CD4-positive, alpha-beta T cell treated with Interleukin-4 for 1 hour (primary cell): Measurements from ENCODE around the gene DMAP1.

ENCODE experiments used
- DNase-seq, 2 donors: peaks; one replicate each; pipeline ENCODE4 v3.0.0-alpha.2; 2020 to 2022

DMAP1 gene

GRCh38 chr1:44256762-44257554 lies 43.7 kb downstream of the DMAP1 start:
- DNase-seq = no peak

GRCh38 chr1:44259090-44259489 lies 45.8 kb downstream of the DMAP1 start:
- no peak for DNase-seq

- DNase-seq = no peak
Observed at GRCh38 chr1:44260792-44261170, 47.5 kb downstream of the DMAP1 start.

- no peak for DNase-seq
Observed at GRCh38 chr1:44261171-44261817, 48.0 kb downstream of the DMAP1 start.

GRCh38 chr1:44261962-44262361 lies 48.7 kb downstream of the DMAP1 start:
- DNase-seq = no peak

- no peak for DNase-seq
Observed at GRCh38 chr1:44262414-44262813, 49.1 kb downstream of the DMAP1 start.

- no peak for DNase-seq
Observed at GRCh38 chr1:44262816-44263567, 49.7 kb downstream of the DMAP1 start.

GRCh38 chr1:44263568-44264450 lies 50.5 kb downstream of the DMAP1 start:
- no peak for DNase-seq

GRCh38 chr1:44264451-44264771 lies 51.1 kb downstream of the DMAP1 start:
- no peak for DNase-seq

- DNase-seq = no peak
Observed at GRCh38 chr1:44265656-44266358, 52.5 kb downstream of the DMAP1 start.

GRCh38 chr1:44266400-44267344 lies 53.4 kb downstream of the DMAP1 start:
- DNase-seq = no peak

- DNase-seq = no peak
Observed at GRCh38 chr1:44267438-44267837, 54.2 kb downstream of the DMAP1 start.

- no peak for DNase-seq
Observed at GRCh38 chr1:44268054-44268453, 54.8 kb downstream of the DMAP1 start.
